Ovary (tissue), 3 donors: ENCODE results near the gene EFCAB6.

Experiments
- CTCF ChIP-seq, 3 donors: fragments of 450-650 bp in 2 of 3; fragments of 200-600 bp in 1 of 3; IDR thresholded peaks; one replicate each; pipeline versions ENCODE4 v1.5.1 to v1.8.0; 2016 to 2022; ENCODE audit warnings: antibody characterized with exemption in 3 of 3, mild to moderate bottlenecking in 1 of 3
- EP300 ChIP-seq: sonication (generic); formaldehyde crosslinking; IDR thresholded peaks from one replicate; pipeline ENCODE4 v1.6.1; 2017; ENCODE audit warnings: antibody characterized with exemption
- POLR2A ChIP-seq: fragments of 450-650 bp; IDR thresholded peaks from one replicate; pipeline ENCODE4 v1.6.1; 2017; ENCODE audit warnings: antibody characterized with exemption, mild to moderate bottlenecking, moderate library complexity
- donor health status: DM: no; HTN: no; CAD: no.

DNA sequence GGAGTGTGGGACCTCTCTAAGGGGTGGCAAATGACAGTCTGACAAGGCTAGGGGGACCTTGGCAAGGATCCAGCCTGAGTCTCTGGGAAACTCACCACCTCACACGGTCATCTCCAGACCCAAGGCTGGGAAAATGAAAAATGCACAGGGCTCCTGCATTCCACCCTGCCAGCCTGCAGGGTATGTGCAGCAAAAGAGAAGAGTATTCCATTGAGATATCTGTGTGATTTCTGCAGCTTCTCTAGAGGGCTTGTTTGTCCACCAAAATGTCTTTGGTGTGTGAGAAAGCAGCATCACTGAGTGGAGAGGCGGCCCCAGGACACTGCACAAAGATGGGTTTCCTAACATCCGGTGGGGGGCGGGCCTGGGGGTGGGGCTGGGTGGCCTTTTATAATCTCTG, 177.8 kb downstream of the EFCAB6 start:
- TF ChIP-seq POLR2A (no peak), CTCF (IDR thresholded peaks at IDR 0.05) (no peak), EP300 (no peak)
